Left forelimb (tissue), 1 donor: ENCODE data around the gene CDCA3.
A peak's percentile ranks its signal among the peaks of the same experiment; 100 is the strongest.
"Not testable (repeated sequence)": the region's sequence is repeated elsewhere in the genome, so short reads cannot be mapped to it uniquely, and the experiment has no call there.

Source experiments
- DNase-seq: peaks from one replicate; pipeline ENCODE4 v3.0.0-alpha.2; 2018; ENCODE audit warnings: low spot score

Gene CDCA3

DNA sequence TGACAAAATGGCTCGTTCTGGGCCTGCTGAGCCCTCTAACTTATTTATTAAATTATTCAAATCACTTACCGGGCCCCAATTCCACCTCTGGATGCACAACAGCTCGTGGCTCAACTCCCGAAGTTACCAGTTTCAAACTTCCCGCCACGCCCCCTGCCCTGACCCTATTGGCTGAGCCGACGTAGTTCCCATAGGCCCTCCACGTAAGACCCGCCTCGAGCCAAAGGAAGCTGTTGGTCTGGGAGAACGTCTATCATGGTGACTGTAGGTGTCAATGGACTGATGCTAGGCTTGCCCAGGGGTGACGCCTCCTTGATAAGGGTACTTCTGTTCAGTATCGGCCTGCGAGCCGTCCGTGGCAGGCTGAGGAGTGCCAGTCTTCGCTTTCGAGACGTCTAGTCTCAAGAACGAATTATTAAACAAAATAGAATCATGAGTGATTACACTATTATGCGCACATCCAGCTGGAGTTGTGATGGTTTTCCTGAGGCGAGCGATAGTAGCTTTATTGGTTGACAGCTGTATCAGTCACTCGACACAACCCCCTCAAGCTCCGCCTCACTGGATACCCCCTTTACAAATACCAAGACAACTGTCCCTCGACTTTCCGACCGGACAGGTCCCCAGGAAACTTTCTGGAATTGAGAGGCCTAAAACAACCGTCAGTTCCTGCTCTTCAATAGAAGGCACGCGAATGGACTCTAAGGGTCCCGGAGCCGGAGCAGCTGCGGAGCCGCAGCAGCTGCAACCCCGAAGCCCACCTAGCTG is at the start of gene CDCA3:
Gene CDCA3 (minus strand): TSS at position 134 of the 768 bp plus-strand sequence. CDS start 334 bp downstream, outside the sequence.
- peak; percentile 92 for DNase-seq

DNA sequence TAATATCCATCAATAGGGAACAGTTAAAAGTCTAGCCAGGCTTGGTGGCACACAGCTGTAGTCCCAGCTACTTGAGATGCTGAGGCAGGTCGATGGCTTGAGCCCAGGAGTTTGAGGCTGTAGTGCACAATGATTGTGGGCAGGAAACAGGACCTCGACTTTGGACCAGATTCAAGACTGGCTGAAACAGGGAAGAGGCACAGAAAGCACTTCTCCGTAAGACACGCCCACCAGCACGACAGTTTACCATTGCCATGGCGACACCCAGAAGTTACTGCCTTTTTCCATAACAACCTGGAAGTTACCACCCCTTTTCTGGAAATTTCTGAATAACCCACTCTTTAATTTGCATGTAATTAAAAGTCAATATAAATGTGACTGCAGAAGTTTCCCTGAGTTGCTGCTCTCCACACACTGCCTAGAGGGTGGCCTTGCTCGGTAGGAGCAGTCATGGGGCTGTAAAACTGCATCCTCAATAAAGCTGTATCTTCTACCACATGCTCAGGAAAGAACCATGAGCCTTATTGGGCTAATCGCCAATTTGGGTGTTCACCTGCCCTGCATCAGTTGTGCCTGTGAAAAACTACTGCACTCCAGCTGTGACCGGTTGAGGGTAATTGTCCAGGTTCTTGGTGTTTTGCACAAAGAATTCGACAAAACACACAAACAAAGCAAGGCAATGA is 48.9 kb upstream of the CDCA3 start:
- DNase-seq = no peak

DNA sequence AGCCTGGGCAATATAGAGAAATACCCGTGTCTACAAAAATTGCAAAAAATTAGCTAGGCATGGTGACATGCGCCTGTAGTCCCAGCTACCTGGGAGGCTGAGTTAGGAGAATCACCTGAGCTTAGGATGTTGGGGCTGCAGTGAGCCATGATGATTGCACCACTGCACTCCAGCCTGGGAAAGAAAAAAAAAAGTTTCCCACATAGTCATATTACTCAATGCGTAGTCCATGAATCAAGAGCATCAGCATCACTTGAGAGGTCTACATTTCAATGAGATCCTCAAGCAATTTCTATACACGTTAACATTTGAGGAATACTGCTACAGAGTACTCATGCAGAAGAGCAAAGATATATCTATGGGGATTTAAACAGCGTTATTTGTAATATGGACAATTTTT is 48.3 kb upstream of the CDCA3 start:
- no peak for DNase-seq

DNA sequence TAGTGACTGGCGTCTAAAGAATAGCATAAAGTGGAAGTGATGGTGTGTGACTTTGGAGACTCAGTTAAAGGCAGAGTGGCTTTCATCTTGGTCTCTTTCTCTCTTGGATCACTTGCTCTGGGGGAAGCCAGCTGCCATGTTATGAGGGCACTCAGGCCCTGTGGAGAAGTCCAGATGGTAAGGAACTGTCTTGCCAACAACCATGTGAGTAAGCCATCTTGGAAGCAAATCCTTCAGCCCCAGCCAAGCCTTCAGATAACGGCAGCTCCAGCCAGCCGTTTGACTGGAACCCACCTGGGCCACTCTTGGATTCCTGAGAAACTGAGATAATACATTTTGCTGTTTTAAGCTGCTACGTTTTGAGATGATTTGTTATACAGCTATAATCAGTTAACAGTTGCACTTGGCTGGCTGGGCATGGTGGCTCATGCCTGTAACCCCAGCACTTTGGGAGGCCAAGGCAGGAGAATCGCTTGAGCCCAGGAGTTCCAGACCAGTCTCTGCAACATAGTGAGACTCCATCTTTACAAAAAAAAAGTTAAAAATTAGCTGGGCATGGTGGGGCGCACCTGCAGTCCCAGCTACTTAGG is 45.9 kb upstream of the CDCA3 start:
- no peak for DNase-seq

DNA sequence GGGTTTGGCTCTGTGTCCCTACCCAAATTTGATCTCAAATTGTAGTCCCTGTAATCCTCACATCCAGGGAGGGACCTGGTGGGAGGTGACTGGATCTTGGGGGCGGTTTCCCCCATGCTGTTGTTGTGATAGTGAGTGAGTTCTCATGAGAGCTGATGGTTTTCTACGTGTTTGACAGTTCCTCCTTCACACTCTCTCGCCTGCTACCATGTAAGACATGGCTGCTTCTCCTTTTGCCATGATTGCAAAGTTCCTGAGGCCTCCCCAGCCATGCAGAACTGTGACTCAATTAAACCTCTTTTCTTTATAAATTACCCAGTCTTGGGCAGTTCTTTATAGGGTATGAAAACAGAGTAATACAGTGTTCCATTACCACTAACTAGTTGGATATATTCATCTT is 43.2 kb upstream of the CDCA3 start:
- DNase-seq = no peak

DNA sequence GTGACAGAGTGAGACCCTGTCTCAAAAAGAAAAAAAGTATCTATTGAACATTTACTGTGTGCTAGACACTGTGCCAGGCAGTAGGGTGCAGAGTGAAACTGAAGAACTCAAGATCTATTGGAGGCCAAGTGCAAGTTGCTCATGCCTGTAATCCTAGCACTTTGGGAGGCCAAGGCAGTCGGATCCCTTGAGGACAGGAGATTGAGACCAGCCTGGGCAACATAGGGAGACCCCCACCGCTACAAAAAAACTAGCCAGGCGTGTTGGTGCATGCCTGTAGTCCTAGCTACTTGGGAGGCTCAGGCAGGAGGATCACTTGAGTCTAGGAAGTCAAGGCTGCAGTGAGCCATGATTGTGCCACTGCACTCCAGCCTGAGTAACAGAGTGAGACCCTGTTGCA is 41.6 kb upstream of the CDCA3 start:
- DNase-seq = not testable (repeated sequence)

DNA sequence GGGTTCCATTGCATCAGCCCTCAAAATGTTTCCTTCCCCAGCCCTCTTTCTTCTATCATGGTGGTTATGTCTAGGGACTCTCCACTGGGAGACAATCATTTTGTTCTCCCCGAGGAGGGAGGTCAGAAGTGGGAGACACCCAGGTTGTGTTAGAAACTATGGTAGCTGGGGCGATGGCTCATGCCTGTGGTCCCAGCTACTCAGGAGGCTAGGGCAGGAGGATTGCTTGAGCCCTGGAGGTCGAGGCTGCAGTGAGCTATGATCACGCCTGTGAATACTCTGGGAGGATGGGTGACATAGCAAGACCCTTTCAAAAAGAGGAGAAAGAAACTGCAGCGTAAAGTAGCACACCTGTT is 40.5 kb upstream of the CDCA3 start:
- DNase-seq = no peak

DNA sequence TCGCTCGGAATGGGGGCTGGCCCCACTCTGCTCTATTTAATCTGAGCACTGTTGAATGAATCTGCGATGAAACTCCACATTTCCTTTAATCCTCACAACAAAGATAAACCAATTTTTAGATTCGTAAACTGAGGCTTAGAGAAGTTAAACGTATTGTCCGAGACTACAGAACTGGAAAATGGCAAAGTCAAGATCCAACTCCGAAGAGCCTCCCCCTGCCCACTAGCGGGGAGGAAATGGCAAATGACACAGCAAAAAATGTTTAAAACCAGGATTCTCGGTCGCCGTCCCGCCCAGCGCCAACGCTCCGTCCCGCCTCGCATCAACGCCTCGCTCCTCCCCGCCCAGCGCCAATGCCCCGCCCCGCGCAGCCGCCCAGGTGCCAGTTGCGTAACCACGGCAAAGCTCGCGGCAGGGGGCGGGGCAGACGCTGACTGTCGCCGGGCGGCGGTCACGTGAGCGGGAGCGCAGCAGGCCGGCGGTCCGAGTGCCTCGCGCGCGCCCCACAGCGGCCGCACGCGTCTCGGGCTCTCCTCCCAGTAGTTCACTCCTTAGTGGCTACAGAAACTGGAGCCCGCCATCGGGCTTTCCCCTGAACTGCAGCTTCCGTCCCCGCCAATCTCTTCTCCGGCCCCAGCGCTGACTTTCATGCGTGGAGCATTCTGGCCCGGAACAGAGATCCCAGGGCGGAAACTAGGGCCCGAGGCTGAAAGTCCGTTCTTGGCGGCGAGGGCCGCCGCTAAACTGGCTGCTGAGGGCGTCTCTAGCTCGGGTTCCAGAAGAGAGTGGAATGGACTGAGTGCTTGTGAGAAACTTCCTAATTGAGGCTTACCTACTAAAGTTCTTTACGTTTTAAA is 39.9 kb upstream of the CDCA3 start:
- DNase-seq = peak; percentile 100

DNA sequence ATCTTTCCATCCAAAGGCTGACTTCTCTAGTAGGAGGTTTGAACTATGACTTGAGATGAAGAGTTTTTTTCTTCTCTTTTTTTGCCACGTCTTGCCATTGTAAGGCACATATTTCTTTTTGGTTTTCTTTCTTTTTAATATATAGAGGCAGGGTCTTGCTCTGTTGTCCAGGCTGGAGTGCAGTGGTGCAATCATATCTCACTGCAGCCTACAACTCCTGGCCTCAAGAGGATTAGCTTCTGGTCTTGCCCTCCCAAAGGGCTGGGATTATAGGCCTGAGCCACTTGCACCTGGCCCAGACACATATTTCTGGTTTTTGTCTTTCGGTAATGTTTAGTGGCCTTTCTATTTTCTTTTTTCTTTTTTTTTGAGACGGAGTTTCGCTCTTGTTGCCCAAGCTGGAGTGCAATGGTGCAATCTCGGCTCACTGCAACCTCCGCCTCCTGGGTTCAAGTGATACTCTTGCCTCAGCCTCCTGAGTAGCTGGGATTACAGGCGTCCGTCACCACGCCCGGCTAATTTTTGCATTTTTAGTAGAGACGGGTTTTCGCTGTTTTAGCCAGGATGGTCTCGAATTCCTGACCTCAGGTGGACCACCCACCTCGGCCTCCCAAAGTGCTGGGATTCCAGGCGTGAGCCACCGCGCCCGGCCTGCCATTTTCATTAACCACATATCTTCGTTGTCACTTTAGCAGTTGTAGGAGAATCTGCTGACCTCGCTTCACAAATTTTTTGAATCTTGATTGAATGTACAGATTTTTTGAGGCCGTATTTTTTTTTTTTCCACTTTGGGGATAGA is 38.9 kb upstream of the CDCA3 start:
- DNase-seq = not testable (repeated sequence)

DNA sequence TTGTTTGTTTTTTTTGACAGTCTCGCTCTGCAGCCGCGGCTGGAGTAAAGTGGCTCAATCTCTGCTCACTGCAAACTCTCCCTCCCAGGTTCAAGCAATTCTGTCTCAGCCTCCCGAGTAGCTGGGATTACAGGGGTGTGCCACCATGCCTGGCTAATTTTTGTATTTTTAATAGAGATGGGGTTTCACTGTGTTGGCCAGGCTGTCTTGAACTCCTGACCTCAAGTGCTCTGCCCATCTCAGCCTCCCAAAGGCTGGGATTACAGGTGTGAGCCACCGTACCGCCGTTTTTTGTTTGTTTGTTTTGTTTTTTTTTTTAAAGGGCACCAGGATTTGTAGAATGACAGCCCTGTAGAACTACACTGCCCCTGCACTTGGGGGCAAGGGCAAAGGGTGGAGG is 37.7 kb upstream of the CDCA3 start:
- not testable (repeated sequence) for DNase-seq

DNA sequence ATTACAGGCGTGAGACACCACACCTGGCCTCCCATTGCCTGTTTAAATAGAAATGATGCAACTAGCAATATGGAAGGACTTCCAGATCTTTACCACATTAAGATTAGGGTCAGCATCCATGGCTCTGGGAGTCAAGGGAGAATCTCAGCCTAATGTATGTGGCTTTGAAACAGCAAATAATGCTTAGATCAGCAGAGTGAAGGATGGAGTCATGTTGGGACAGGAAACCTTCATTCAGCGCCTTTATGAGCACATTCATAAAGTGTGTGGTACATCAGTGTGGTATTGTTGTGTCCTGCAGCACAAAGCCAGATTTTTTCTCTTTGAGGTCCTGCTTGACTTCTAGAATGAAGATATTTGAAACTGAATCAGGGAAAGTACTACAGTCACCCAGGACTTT is 37.3 kb upstream of the CDCA3 start:
- no peak for DNase-seq

DNA sequence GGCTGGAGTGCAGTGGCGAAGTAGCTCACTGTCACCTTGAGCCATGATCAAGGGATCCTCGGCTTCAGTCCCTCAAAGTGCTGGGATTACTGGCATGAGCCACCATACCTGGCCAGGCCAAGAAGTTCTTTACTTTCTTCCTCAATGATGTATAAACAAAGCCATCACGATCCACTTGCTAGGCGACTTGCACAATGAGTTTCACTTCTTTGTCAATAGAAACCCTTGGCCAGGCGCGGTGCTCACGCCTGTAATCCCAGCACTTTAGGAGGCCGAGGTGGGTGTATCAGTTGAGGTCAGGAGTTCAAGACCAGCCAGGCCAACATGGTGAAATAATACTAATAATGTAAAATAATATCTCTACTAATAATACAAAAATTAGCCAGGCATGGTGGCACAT is 36.4 kb upstream of the CDCA3 start:
- no peak for DNase-seq

DNA sequence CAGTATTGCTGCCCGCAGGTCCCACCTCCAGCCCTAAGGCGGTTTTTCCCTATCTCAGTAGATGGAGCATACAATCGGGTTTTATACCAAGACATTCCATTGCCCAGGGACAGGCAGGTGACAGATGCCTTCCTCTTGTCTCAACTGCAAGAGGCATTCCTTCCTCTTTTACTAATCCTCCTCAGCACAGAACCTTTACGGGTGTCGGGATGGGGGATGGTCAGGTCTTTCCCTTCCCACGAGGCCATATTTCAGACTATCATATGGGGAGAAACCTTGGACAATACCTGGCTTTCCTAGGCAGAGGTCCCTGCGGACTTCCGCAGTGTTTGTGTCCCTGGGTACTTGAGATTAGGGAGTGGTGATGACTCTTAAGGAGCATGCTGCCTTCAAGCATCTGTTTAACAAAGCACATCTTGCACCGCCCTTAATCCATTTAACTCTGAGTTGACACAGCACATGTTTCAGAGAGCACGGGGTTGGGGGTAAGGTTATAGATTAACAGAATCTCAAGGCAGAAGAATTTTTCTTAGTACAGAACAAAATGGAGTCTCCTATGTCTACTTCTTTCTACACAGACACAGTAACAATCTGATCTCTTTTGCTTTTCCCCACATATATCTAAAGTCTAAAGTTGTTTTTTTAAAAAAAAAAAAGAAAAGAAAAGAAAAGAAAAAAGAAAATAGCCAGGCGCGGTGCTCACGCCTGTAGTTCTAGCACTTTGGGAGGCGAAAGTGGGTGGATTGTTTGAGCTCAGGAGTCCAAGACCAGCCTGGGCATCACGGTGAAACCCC is 35.3 kb upstream of the CDCA3 start:
- not testable (repeated sequence) for DNase-seq

DNA sequence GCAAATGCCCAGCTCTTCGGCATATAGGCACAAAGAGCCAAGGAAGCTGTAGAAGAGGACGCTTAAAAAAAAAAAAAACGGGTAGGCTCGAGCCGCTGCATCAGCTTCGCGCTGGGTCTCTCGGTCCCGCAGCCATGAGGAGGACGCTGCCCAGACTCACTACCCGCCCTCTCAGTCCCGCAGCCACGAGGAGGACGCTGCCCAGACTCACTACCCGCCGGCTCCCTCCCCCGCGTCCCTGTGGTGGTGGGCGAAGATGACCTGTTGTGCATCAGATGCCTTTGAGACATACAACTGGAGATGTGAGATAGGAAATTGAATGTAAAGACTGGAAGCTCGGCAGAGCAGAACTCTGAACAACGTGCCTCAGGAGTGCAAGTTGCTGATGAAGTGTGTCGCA is 33.5 kb upstream of the CDCA3 start:
- no peak for DNase-seq

DNA sequence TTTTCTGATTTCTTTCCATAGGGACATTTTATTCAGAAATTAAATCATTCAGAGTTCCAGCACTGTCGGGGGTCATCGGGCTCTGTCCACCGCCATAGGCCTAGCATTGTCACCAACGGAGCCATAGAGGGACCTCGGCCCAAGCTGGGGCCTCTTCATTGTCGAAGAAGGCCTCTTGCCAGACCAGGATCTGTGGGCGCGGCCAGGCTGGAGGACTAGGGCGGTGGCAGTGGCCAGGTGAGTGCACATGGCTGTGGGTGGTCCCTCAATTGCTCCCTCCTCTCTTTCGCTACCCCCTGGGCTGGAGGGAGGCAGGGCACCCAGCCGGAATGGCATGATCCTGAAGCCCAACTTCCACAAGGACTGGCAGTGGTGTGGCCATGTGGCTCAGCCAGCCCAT is 32.6 kb upstream of the CDCA3 start:
- no peak for DNase-seq

DNA sequence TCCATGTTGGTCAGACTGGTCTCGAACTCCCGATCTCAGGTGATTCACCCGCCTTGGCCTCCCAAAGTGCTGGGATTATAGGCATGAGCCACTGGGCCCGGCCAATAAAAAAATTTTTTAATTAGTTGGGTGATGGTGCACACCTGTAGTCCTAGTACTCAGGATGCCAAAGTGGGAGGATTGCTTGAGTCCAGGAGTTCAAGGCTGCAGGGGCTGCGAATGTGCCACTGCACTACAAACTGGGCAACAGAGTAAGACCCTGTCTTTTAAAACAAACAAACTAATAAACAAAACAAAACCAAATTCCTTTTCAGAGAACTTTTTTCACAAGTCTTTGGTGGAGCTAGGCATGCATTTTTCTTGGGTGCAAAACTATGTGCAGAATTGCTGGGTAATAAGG is 32.2 kb upstream of the CDCA3 start:
- no peak for DNase-seq

DNA sequence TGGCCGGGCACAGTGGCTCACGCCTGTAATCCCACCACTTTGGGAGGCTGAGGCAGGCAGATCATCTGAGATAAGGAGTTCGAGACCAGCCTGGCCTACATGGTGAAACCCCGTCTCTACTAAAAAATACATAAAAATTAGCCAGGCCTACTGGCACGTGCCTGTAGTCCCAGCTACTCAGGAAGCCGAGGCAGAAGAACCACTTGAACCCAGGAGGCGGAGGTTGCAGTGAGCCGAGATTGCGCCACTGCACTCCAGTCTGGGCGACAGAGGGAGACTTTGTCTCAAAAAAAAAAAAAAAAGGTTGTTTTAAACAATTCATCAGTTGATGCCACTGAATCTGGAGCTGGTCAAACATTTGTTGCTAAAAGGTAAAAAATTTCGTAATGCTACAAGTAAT is 28.7 kb upstream of the CDCA3 start:
- not testable (repeated sequence) for DNase-seq

DNA sequence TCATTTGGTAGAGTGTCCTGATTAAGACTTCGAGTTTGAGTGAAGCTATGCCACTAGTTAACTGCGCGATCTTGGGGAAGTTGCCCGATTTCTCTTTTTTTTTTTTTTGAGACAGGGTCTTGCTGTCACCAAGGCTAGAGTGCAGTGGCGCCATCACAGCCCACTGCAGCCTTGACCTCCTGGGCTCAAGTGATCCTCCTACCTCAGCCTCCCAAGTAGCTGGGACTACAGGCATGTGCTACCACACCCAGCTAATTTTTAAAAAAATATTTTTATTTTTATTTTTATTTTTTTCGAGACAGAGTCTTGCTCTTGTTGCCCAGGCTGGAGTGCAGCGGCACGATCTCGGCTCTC is 22.9 kb upstream of the CDCA3 start:
- DNase-seq = not testable (repeated sequence)

DNA sequence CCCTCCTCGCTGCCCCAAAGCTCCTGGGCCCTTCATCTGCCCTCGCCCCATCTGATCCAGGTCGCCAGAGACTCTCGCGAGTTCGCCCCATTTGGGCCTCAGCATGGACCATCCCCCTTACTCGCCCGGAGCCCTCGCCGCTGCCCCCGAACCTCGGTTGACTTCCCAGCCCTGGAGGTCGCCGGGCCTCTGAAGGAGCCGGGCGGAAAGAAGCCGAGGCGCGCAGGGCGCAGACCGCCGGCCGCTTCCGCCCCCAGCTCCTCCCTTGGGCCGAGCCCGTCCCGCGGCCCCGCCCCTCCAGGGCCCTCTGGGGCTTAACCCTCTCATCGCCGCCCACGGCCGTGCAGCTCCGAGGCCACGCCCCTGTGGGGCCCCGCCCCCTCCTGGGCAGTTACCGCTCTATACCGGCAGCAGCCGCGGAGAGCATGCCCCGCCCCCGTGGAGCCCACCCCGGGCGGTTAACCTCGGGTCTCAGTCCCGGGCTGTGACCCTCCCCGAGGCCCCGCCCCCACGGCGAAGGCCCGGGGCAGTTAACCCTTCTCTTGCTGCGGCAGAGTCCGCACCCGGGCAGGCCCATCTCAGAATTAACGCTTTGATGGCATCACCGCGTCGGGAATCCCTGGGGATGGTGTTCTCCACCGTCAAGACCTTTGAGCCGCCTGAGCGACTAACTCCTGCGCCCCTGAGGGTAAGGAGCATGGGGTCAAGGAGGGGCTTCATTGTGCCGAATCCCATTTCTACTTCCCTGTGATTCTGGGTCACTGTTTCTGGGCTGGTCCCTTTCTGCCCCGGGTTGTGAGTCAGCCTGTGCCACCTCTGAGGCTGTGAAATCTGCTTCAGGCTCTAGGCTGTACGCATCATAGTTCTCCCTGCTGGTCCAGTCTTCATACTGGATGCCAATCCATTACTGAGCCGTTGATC is 22.3 kb upstream of the CDCA3 start, which contains the start of gene SPSB2:
Gene SPSB2 (minus strand): TSS at position 210 of the 921 bp plus-strand sequence. CDS start 402 bp downstream, outside the sequence.
- peak; percentile 98 for DNase-seq
